HEK293T (cell line): ENCODE results near the gene PRR22.

Experiments used
- ARNT ChIP-seq: fragments of 450-650 bp; IDR thresholded peaks from 2 replicates; pipeline ENCODE4 v1.6.1; 2017; ENCODE audit warnings: mild to moderate bottlenecking
- LEF1 ChIP-seq: fragments of 450-650 bp; IDR thresholded peaks from 2 replicates; pipeline ENCODE4 v1.6.1; 2017; ENCODE audit warnings: mild to moderate bottlenecking, borderline replicate concordance
- SP1 ChIP-seq: fragments of 450-650 bp; IDR thresholded peaks from 2 replicates; pipeline ENCODE4 v1.6.1; 2017
- TF ChIP-seq, protein P1 (sequence below): fragments of 450-650 bp; IDR thresholded peaks from 2 replicates; pipeline ENCODE4 v1.6.1; 2016

DNA sequence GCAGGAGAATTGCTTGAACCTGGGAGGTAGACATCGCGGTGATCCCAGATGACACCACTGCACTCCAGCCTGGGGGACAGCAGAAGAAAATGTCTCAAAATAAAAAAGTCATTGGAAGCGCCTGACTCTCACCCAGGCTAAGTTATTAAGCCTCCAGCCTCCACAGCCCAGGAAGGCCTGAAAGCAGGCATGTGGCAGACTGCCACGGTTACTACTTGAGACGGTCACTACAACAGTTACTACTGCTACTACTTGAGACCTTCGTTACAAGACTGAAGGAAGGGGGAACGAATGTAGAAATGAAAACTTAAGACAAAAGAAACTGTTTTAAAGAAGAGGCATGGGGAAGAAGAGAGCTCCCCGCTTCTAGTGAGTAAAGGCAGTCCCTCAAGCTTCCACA, 9.6 kb downstream of the PRR22 start:
- TF ChIP-seq ARNT = no peak
- TF ChIP-seq SP1 = no peak
- TF ChIP-seq LEF1 = no peak
- TF ChIP-seq, protein P1, sequence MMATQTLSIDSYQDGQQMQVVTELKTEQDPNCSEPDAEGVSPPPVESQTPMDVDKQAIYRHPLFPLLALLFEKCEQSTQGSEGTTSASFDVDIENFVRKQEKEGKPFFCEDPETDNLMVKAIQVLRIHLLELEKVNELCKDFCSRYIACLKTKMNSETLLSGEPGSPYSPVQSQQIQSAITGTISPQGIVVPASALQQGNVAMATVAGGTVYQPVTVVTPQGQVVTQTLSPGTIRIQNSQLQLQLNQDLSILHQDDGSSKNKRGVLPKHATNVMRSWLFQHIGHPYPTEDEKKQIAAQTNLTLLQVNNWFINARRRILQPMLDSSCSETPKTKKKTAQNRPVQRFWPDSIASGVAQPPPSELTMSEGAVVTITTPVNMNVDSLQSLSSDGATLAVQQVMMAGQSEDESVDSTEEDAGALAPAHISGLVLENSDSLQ = no peak
